NT2/D1 (cell line): ENCODE data around the gene MAX.

Experiments
- SUZ12 ChIP-seq: IDR thresholded peaks from 2 replicates; pipeline ENCODE4 v1.6.1; 2011; ENCODE audit not compliant: insufficient read length, insufficient read depth; ENCODE audit errors: extremely low read depth
- YY1 ChIP-seq: IDR thresholded peaks from 2 replicates; pipeline ENCODE4 v1.6.1; 2011; ENCODE audit not compliant: insufficient read length, insufficient read depth

DNA sequence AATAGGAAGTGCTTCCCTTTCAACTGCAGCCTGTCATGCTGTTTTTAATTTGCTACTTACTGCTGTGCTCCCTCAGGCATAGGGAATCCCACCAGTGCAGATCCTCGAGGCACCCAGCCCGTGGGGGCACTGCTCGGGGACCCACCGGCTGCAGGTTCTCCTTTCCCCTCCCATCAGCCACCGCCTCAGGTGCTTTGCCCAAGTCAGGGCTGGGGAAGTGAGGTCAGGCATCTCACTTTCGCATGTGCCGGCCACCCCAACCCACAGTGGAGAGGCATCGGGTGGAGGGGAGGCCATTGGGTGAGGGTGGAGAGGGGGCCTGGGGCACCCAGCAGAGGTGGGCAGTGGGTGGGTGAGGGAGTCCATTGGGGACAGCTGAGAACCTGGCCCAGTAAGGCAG, 41.9 kb upstream of the MAX start:
- TF ChIP-seq SUZ12 (no peak), YY1 (no peak)
